ENCODE measurements around the gene TAL2. TPM values are rescaled to one million over a fixed set of nuclear protein-coding genes. Genes with fewer than 3 reads are reported as not detected.
A peak's percentile ranks its signal among the peaks of the same experiment; 100 is the strongest.

Gene TAL2
- total and polyA plus RNA-seq, 3 donors from 2014 or later, result 0.78 TPM; not detected in 2

GRCh38 chr9:105683688-105684275 is 21.5 kb downstream of the TAL2 start:
- H3K9me3 ChIP-seq, result no peaks in the 10 kb centered on the region
- intact Hi-C loops (cut with DNase I; ENCODE audit: low total_unique reads), result no loop called here
- TF ChIP-seq CTCF (IDR thresholded peaks at IDR 0.05) (no peak), POLR2A (IDR thresholded peaks at IDR 0.05) (no peak)
- no peak for DNase-seq
- no peaks in the 10 kb centered on the region for H3K36me3 ChIP-seq (ENCODE audit: low read depth, missing control alignments)
- 75 to 76% methylated on average over 1 of the region's 1 CpG for WGBS, 2 donors
- H3K4me1 ChIP-seq, result no peaks in the 10 kb centered on the region
- H3K27me3 ChIP-seq, result no peaks in the 10 kb centered on the region
- no peak overlapping the region for H3K27ac ChIP-seq
- H3K4me3 ChIP-seq, result no peak overlapping the region

GRCh38 chr9:105686936-105687335 is 24.7 kb downstream of the TAL2 start:
- 94 to 97% methylated on average over 4 of the region's 4 CpGs for WGBS, 2 donors
- Histone ChIP-seq H3K9me3 (no peaks in the 10 kb centered on the region), H3K36me3 (ENCODE audit: low read depth, missing control alignments) (no peaks in the 10 kb centered on the region), H3K4me1 (no peaks in the 10 kb centered on the region), H3K27ac (no peak overlapping the region), H3K4me3 (no peak overlapping the region), H3K27me3 (no peaks in the 10 kb centered on the region)
- intact Hi-C loops (cut with DNase I; ENCODE audit: low total_unique reads), result no loop called here
- no peak for DNase-seq
- TF ChIP-seq CTCF (IDR thresholded peaks at IDR 0.05), result no peak
- no peak for TF ChIP-seq POLR2A (IDR thresholded peaks at IDR 0.05)

GRCh38 chr9:105690742-105691141 is 28.5 kb downstream of the TAL2 start:
- Histone ChIP-seq H3K4me3 (no peak overlapping the region), H3K27me3 (no peaks in the 10 kb centered on the region), H3K36me3 (ENCODE audit: low read depth, missing control alignments) (no peaks in the 10 kb centered on the region), H3K9me3 (no peaks in the 10 kb centered on the region), H3K4me1 (peaks cover 5% of the 10 kb centered on the region), H3K27ac (no peak overlapping the region)
- intact Hi-C loops (cut with DNase I; ENCODE audit: low total_unique reads), result no loop called here
- no peak for TF ChIP-seq POLR2A (IDR thresholded peaks at IDR 0.05)
- peak in 2 of 3 experiments; percentile 14 to 49 for TF ChIP-seq CTCF (IDR thresholded peaks at IDR 0.05)
- WGBS, 2 donors, result 67 to 75% methylated on average over 2 of the region's 2 CpGs
- DNase-seq, result no peak

- no peaks in the 10 kb centered on the region for H3K36me3 ChIP-seq (ENCODE audit: low read depth, missing control alignments)
- peak overlapping the region in 1 of 2 donors; percentile 36 for H3K27ac ChIP-seq
- intact Hi-C loops (cut with DNase I; ENCODE audit: low total_unique reads), result no loop called here
- no peaks in the 10 kb centered on the region for H3K9me3 ChIP-seq
- no peak for TF ChIP-seq POLR2A (IDR thresholded peaks at IDR 0.05)
- no peak for TF ChIP-seq CTCF (IDR thresholded peaks at IDR 0.05)
- 13 to 16% methylated on average over 15 of the region's 15 CpGs for WGBS, 2 donors
- peak overlapping the region; percentile 85 to 92 for H3K4me3 ChIP-seq
- peaks cover 5% of the 10 kb centered on the region for H3K4me1 ChIP-seq
- no peaks in the 10 kb centered on the region for H3K27me3 ChIP-seq
- DNase-seq, result no peak
Observed at GRCh38 chr9:105693435-105694189, 31.4 kb downstream of the TAL2 start.

All from testis (tissue), 3 donors.